Lung (tissue), 12 donors: ENCODE results near the gene GRN. TPM values are rescaled to one million over a fixed set of nuclear protein-coding genes. Genes with fewer than 3 reads are reported as not detected.
A peak's percentile ranks its signal among the peaks of the same experiment; 100 is the strongest.

Experiments
- ATAC-seq: fragments of 200-7000 bp; cut with Tn5 transposase; one replicate; pipeline ENCODE4 v1.9.1; 2020; ENCODE audit warnings: moderate number of reproducible peaks; ENCODE audit not compliant: insufficient read depth, low FRiP score
- DNase-seq, 3 donors: peaks; one replicate each; pipeline ENCODE4 v3.0.0-alpha.2; 2013 to 2017
- H3K27ac ChIP-seq, 2 donors: one replicate each; pipeline ENCODE4 v1.5.1; 2013; ENCODE audit warnings: mild to moderate bottlenecking in 2 of 2, moderate library complexity in 2 of 2, control low read depth in 1 of 2, inconsistent platforms in 1 of 2, low read depth in 1 of 2, low read length in 1 of 2
- H3K27me3 ChIP-seq, 3 donors: one replicate each; pipeline ENCODE4 v1.5.1; 2013; ENCODE audit warnings: low read length in 2 of 3; ENCODE audit not compliant: control insufficient read depth in 3 of 3, insufficient read depth in 3 of 3
- H3K36me3 ChIP-seq, 4 donors: one replicate each; pipeline ENCODE4 v1.5.1; 2013; ENCODE audit warnings: low read length in 4 of 4, mild to moderate bottlenecking in 1 of 4, moderate library complexity in 1 of 4; ENCODE audit not compliant: control insufficient read depth in 4 of 4, insufficient read depth in 4 of 4
- H3K4me1 ChIP-seq, 5 donors: one replicate each; pipeline ENCODE4 v1.5.1; 2013; ENCODE audit warnings: low read length in 5 of 5, mild to moderate bottlenecking in 2 of 5, moderate library complexity in 1 of 5; ENCODE audit not compliant: control insufficient read depth in 5 of 5, insufficient read depth in 5 of 5
- H3K4me3 ChIP-seq: one replicate; pipeline ENCODE4 v1.5.1; 2013; ENCODE audit warnings: mild to moderate bottlenecking, control low read depth, moderate library complexity
- H3K9ac ChIP-seq, 2 donors: one replicate each; pipeline ENCODE4 v1.5.1; 2013; ENCODE audit warnings: low read length in 2 of 2, control low read depth in 1 of 2; ENCODE audit not compliant: insufficient read depth in 1 of 2
- H3K9me3 ChIP-seq, 4 donors: one replicate each; pipeline ENCODE4 v1.5.1; 2013; ENCODE audit warnings: low read length in 3 of 4, mild to moderate bottlenecking in 1 of 4, moderate library complexity in 1 of 4; ENCODE audit not compliant: control insufficient read depth in 4 of 4, insufficient read depth in 3 of 4
- CTCF ChIP-seq: IDR thresholded peaks from 2 replicates; pipeline ENCODE4 v1.5.1; 2012; ENCODE audit warnings: mild to moderate bottlenecking; ENCODE audit errors: control extremely low read depth, extremely low read depth
- WGBS, 2 donors: extraction: QIAGEN DNeasy Blood & Tissue Kit; methylation state at CpG; one replicate each; pipeline ENCODE4 v1.1.7; 2013; 5-methylcytosine and 5-hydroxymethylcytosine counted together
- polyA plus RNA-seq, 2 donors: library from polyadenylated mRNA; stranded (reverse); fragments of 200-250 nt; gene quantifications; one replicate each; pipeline ENCODE4 v1.2.1, GENCODE V29; 2013
- total RNA-seq, 2 donors: library from RNA; depleted of rRNA in 1 of 2; stranded (reverse); fragments of >200 nt in 1 of 2; gene quantifications; one replicate each; pipeline ENCODE4 v1.2.1, GENCODE V29; 2014 to 2021
- donor health status: control.
- donor health status: control.
- donor health status: Bipolar disorder and iron deficiency.
- donor health status: healthy.
- donor health status: DM: yes; HTN: yes; CAD: no.

GRN gene
- total and polyA plus RNA-seq, 4 donors: 160 to 753 (median 510) TPM

- H3K27me3 ChIP-seq: peaks cover 0 to 16% (median 13%) of the 10 kb centered on the region in 3 donors
- no peak overlapping the region for H3K27ac ChIP-seq
- no peak overlapping the region for H3K4me3 ChIP-seq
- no peaks in the 10 kb centered on the region for H3K9me3 ChIP-seq
- ATAC-seq (no peak), DNase-seq (no peak)
- H3K4me1 ChIP-seq: peaks cover 0 to 12% (median 3%) of the 10 kb centered on the region in 5 donors
- peaks cover 0 to 28% (median 11%) of the 10 kb centered on the region in 4 donors for H3K36me3 ChIP-seq
- WGBS, 2 donors: 91 to 94% methylated on average over 17 to 21 of the region's 21 CpGs
- no peak for TF ChIP-seq CTCF
- H3K9ac ChIP-seq: no peak overlapping the region
Measured at GRCh38 chr17:44321246-44322120, 23.6 kb upstream of the GRN start.

GRCh38 chr17:44322236-44322895 lies 22.7 kb upstream of the GRN start:
- Histone ChIP-seq H3K9ac (no peak overlapping the region), H3K4me1 (peaks cover 0 to 12% (median 3%) of the 10 kb centered on the region in 5 donors), H3K36me3 (peaks cover 0 to 28% (median 11%) of the 10 kb centered on the region in 4 donors), H3K27me3 (peaks cover 0 to 7% (median 4%) of the 10 kb centered on the region in 3 donors), H3K4me3 (no peak overlapping the region), H3K27ac (no peak overlapping the region), H3K9me3 (no peaks in the 10 kb centered on the region)
- DNase-seq: no peak
- ATAC-seq: no peak
- TF ChIP-seq CTCF: no peak
- 94% methylated on average over 11 of the region's 11 CpGs for WGBS, 2 donors

- Histone ChIP-seq H3K9ac (peak overlapping the region; percentile 40 to 46), H3K4me1 (peaks cover 0 to 12% (median 3%) of the 10 kb centered on the region in 5 donors), H3K27ac (no peak overlapping the region), H3K4me3 (peak overlapping the region; percentile 90), H3K36me3 (peaks cover 0 to 28% (median 11%) of the 10 kb centered on the region in 4 donors), H3K9me3 (no peaks in the 10 kb centered on the region), H3K27me3 (no peaks in the 10 kb centered on the region)
- 66 to 73% methylated on average over 26 to 27 of the region's 27 CpGs for WGBS, 2 donors
- no peak for ATAC-seq
- no peak for DNase-seq
- no peak for TF ChIP-seq CTCF
Measured at GRCh38 chr17:44323359-44324091, 21.6 kb upstream of the GRN start.
